ENCODE measurements around the gene ANGPT4.

ANGPT4 gene

GRCh38 chr20:934186-934840, 18.2 kb upstream of the ANGPT4 start:
- Histone ChIP-seq H3K4me1 (ENCODE audit: control insufficient read depth in 1 of 2, insufficient read depth in 2 of 2, low read length in 2 of 2) (no peaks in the 10 kb centered on the region), H3K36me3 (ENCODE audit: control insufficient read depth in 1 of 2, insufficient read depth in 2 of 2, low read length in 2 of 2) (no peaks in the 10 kb centered on the region), H3K4me3 (ENCODE audit: low read depth in 1 of 2, low read length in 2 of 2) (no peak overlapping the region), H3K27ac (ENCODE audit: low read length) (no peak overlapping the region), H3K9me3 (ENCODE audit: control insufficient read depth in 1 of 2, low read length in 2 of 2) (peaks cover 0 to 10% of the 10 kb centered on the region in 2 donors), H3K27me3 (ENCODE audit: low read depth, low read length) (no peaks in the 10 kb centered on the region)

GRCh38 chr20:933029-933428, 16.9 kb upstream of the ANGPT4 start:
- Histone ChIP-seq H3K36me3 (ENCODE audit: control insufficient read depth in 1 of 2, insufficient read depth in 2 of 2, low read length in 2 of 2) (no peaks in the 10 kb centered on the region), H3K27me3 (ENCODE audit: low read depth, low read length) (no peaks in the 10 kb centered on the region), H3K4me1 (ENCODE audit: control insufficient read depth in 1 of 2, insufficient read depth in 2 of 2, low read length in 2 of 2) (no peaks in the 10 kb centered on the region), H3K27ac (ENCODE audit: low read length) (no peak overlapping the region), H3K9me3 (ENCODE audit: control insufficient read depth in 1 of 2, low read length in 2 of 2) (peaks cover 0 to 10% of the 10 kb centered on the region in 2 donors), H3K4me3 (ENCODE audit: low read depth in 1 of 2, low read length in 2 of 2) (no peak overlapping the region)

- Histone ChIP-seq H3K36me3 (ENCODE audit: control insufficient read depth in 1 of 2, insufficient read depth in 2 of 2, low read length in 2 of 2) (no peaks in the 10 kb centered on the region), H3K4me3 (ENCODE audit: low read depth in 1 of 2, low read length in 2 of 2) (no peak overlapping the region), H3K9me3 (ENCODE audit: control insufficient read depth in 1 of 2, low read length in 2 of 2) (peaks cover 0 to 10% of the 10 kb centered on the region in 2 donors), H3K27ac (ENCODE audit: low read length) (no peak overlapping the region), H3K27me3 (ENCODE audit: low read depth, low read length) (no peaks in the 10 kb centered on the region), H3K4me1 (ENCODE audit: control insufficient read depth in 1 of 2, insufficient read depth in 2 of 2, low read length in 2 of 2) (no peaks in the 10 kb centered on the region)
Measured at GRCh38 chr20:931401-931800, 15.3 kb upstream of the ANGPT4 start.

GRCh38 chr20:926670-927069, 10.5 kb upstream of the ANGPT4 start:
- Histone ChIP-seq H3K27ac (ENCODE audit: low read length) (no peak overlapping the region), H3K4me1 (ENCODE audit: control insufficient read depth in 1 of 2, insufficient read depth in 2 of 2, low read length in 2 of 2) (no peaks in the 10 kb centered on the region), H3K36me3 (ENCODE audit: control insufficient read depth in 1 of 2, insufficient read depth in 2 of 2, low read length in 2 of 2) (no peaks in the 10 kb centered on the region), H3K9me3 (ENCODE audit: control insufficient read depth in 1 of 2, low read length in 2 of 2) (peaks cover 0 to 4% of the 10 kb centered on the region in 2 donors), H3K27me3 (ENCODE audit: low read depth, low read length) (no peaks in the 10 kb centered on the region), H3K4me3 (ENCODE audit: low read depth in 1 of 2, low read length in 2 of 2) (no peak overlapping the region)

GRCh38 chr20:925516-925915, 9.4 kb upstream of the ANGPT4 start:
- no peak overlapping the region for H3K4me3 ChIP-seq (ENCODE audit: low read depth in 1 of 2, low read length in 2 of 2)

GRCh38 chr20:924639-925038, 8.5 kb upstream of the ANGPT4 start:
- no peaks in the 10 kb centered on the region for H3K4me1 ChIP-seq (ENCODE audit: control insufficient read depth in 1 of 2, insufficient read depth in 2 of 2, low read length in 2 of 2)
- no peaks in the 10 kb centered on the region for H3K36me3 ChIP-seq (ENCODE audit: control insufficient read depth in 1 of 2, insufficient read depth in 2 of 2, low read length in 2 of 2)
- no peaks in the 10 kb centered on the region for H3K27me3 ChIP-seq (ENCODE audit: low read depth, low read length)
- H3K27ac ChIP-seq (ENCODE audit: low read length): no peak overlapping the region
- no peaks in the 10 kb centered on the region for H3K9me3 ChIP-seq (ENCODE audit: control insufficient read depth in 1 of 2, low read length in 2 of 2)
- no peak overlapping the region for H3K4me3 ChIP-seq (ENCODE audit: low read depth in 1 of 2, low read length in 2 of 2)

More at GRCh38 chr20:925516-925915, 9.4 kb upstream of the ANGPT4 start:
- no peak overlapping the region for H3K27ac ChIP-seq (ENCODE audit: low read length)
- no peaks in the 10 kb centered on the region for H3K36me3 ChIP-seq (ENCODE audit: control insufficient read depth in 1 of 2, insufficient read depth in 2 of 2, low read length in 2 of 2)
- H3K4me1 ChIP-seq (ENCODE audit: control insufficient read depth in 1 of 2, insufficient read depth in 2 of 2, low read length in 2 of 2): no peaks in the 10 kb centered on the region
- no peaks in the 10 kb centered on the region for H3K9me3 ChIP-seq (ENCODE audit: control insufficient read depth in 1 of 2, low read length in 2 of 2)
- no peaks in the 10 kb centered on the region for H3K27me3 ChIP-seq (ENCODE audit: low read depth, low read length)

- no peak overlapping the region for H3K4me3 ChIP-seq (ENCODE audit: low read depth in 1 of 2, low read length in 2 of 2)
- H3K4me1 ChIP-seq (ENCODE audit: control insufficient read depth in 1 of 2, insufficient read depth in 2 of 2, low read length in 2 of 2): no peaks in the 10 kb centered on the region
- no peaks in the 10 kb centered on the region for H3K36me3 ChIP-seq (ENCODE audit: control insufficient read depth in 1 of 2, insufficient read depth in 2 of 2, low read length in 2 of 2)
- H3K27me3 ChIP-seq (ENCODE audit: low read depth, low read length): no peaks in the 10 kb centered on the region
- no peak overlapping the region for H3K27ac ChIP-seq (ENCODE audit: low read length)
- no peaks in the 10 kb centered on the region for H3K9me3 ChIP-seq (ENCODE audit: control insufficient read depth in 1 of 2, low read length in 2 of 2)
Measured at GRCh38 chr20:922781-923180, 6.6 kb upstream of the ANGPT4 start.

- Histone ChIP-seq H3K27ac (ENCODE audit: low read length) (no peak overlapping the region), H3K36me3 (ENCODE audit: control insufficient read depth in 1 of 2, insufficient read depth in 2 of 2, low read length in 2 of 2) (no peaks in the 10 kb centered on the region), H3K4me1 (ENCODE audit: control insufficient read depth in 1 of 2, insufficient read depth in 2 of 2, low read length in 2 of 2) (no peaks in the 10 kb centered on the region)
Measured at GRCh38 chr20:921068-921467, 4.9 kb upstream of the ANGPT4 start.

GRCh38 chr20:920311-920710, 4.2 kb upstream of the ANGPT4 start:
- Histone ChIP-seq H3K36me3 (ENCODE audit: control insufficient read depth in 1 of 2, insufficient read depth in 2 of 2, low read length in 2 of 2) (no peaks in the 10 kb centered on the region), H3K27me3 (ENCODE audit: low read depth, low read length) (no peaks in the 10 kb centered on the region), H3K4me3 (ENCODE audit: low read depth in 1 of 2, low read length in 2 of 2) (no peak overlapping the region), H3K4me1 (ENCODE audit: control insufficient read depth in 1 of 2, insufficient read depth in 2 of 2, low read length in 2 of 2) (no peaks in the 10 kb centered on the region), H3K9me3 (ENCODE audit: control insufficient read depth in 1 of 2, low read length in 2 of 2) (no peaks in the 10 kb centered on the region), H3K27ac (ENCODE audit: low read length) (no peak overlapping the region)

More at GRCh38 chr20:921068-921467, 4.9 kb upstream of the ANGPT4 start:
- H3K4me3 ChIP-seq (ENCODE audit: low read depth in 1 of 2, low read length in 2 of 2): no peak overlapping the region
- H3K27me3 ChIP-seq (ENCODE audit: low read depth, low read length): no peaks in the 10 kb centered on the region
- no peaks in the 10 kb centered on the region for H3K9me3 ChIP-seq (ENCODE audit: control insufficient read depth in 1 of 2, low read length in 2 of 2)

- no peak overlapping the region for H3K4me3 ChIP-seq (ENCODE audit: low read depth in 1 of 2, low read length in 2 of 2)
- no peak overlapping the region for H3K27ac ChIP-seq (ENCODE audit: low read length)
- no peaks in the 10 kb centered on the region for H3K27me3 ChIP-seq (ENCODE audit: low read depth, low read length)
- no peaks in the 10 kb centered on the region for H3K4me1 ChIP-seq (ENCODE audit: control insufficient read depth in 1 of 2, insufficient read depth in 2 of 2, low read length in 2 of 2)
- H3K9me3 ChIP-seq (ENCODE audit: control insufficient read depth in 1 of 2, low read length in 2 of 2): no peaks in the 10 kb centered on the region
- H3K36me3 ChIP-seq (ENCODE audit: control insufficient read depth in 1 of 2, insufficient read depth in 2 of 2, low read length in 2 of 2): no peaks in the 10 kb centered on the region
Measured at GRCh38 chr20:919491-919916, 3.4 kb upstream of the ANGPT4 start.

GRCh38 chr20:917416-917815, 1.3 kb upstream of the ANGPT4 start:
- H3K9me3 ChIP-seq (ENCODE audit: control insufficient read depth in 1 of 2, low read length in 2 of 2): no peaks in the 10 kb centered on the region
- H3K27me3 ChIP-seq (ENCODE audit: low read depth, low read length): no peaks in the 10 kb centered on the region
- no peaks in the 10 kb centered on the region for H3K4me1 ChIP-seq (ENCODE audit: control insufficient read depth in 1 of 2, insufficient read depth in 2 of 2, low read length in 2 of 2)
- no peak overlapping the region for H3K4me3 ChIP-seq (ENCODE audit: low read depth in 1 of 2, low read length in 2 of 2)
- no peak overlapping the region for H3K27ac ChIP-seq (ENCODE audit: low read length)
- H3K36me3 ChIP-seq (ENCODE audit: control insufficient read depth in 1 of 2, insufficient read depth in 2 of 2, low read length in 2 of 2): no peaks in the 10 kb centered on the region

GRCh38 chr20:916825-917224, 691 bp upstream of the ANGPT4 start:
- no peak overlapping the region for H3K4me3 ChIP-seq (ENCODE audit: low read depth in 1 of 2, low read length in 2 of 2)
- no peaks in the 10 kb centered on the region for H3K4me1 ChIP-seq (ENCODE audit: control insufficient read depth in 1 of 2, insufficient read depth in 2 of 2, low read length in 2 of 2)
- no peak overlapping the region for H3K27ac ChIP-seq (ENCODE audit: low read length)
- no peaks in the 10 kb centered on the region for H3K27me3 ChIP-seq (ENCODE audit: low read depth, low read length)
- H3K36me3 ChIP-seq (ENCODE audit: control insufficient read depth in 1 of 2, insufficient read depth in 2 of 2, low read length in 2 of 2): no peaks in the 10 kb centered on the region
- H3K9me3 ChIP-seq (ENCODE audit: control insufficient read depth in 1 of 2, low read length in 2 of 2): no peaks in the 10 kb centered on the region

Measured in muscle layer of duodenum (tissue), 2 donors.